HCT116 (cell line): ENCODE measurements around the gene CCDC9B.

Experiments used
- CEBPB ChIP-seq: IDR thresholded peaks from 2 replicates; pipeline ENCODE4 v1.6.1; 2012; ENCODE audit warnings: low read depth
- CTCF ChIP-seq, 3 experiments: fragments of 200-600 bp in 1 of 3; sonication (generic) in 1 of 3; IDR thresholded peaks in 2 of 3; conservative IDR thresholded peaks in 1 of 3; 2 replicates each; pipeline ENCODE4 v1.5.1; 2012 to 2017; ENCODE audit warnings: low read depth in 2 of 3, low read length in 2 of 3, antibody characterized with exemption in 1 of 3, borderline replicate concordance in 1 of 3, control low read depth in 1 of 3, mild to moderate bottlenecking in 1 of 3, mixed read lengths in 1 of 3, mixed run types in 1 of 3, moderate library complexity in 1 of 3; ENCODE audit not compliant: insufficient read depth in 1 of 3
- FOSL1 ChIP-seq: IDR thresholded peaks from 2 replicates; pipeline ENCODE4 v1.6.1; 2012; ENCODE audit warnings: low read depth
- MAX ChIP-seq: IDR thresholded peaks from 2 replicates; pipeline ENCODE4 v1.6.1; 2012
- POLR2A ChIP-seq: IDR thresholded peaks from 2 replicates; pipeline ENCODE4 v1.7.0; 2011; ENCODE audit warnings: borderline replicate concordance; ENCODE audit not compliant: insufficient read depth, insufficient read length; ENCODE audit errors: extremely low read depth
- POLR2AphosphoS5 ChIP-seq: IDR thresholded peaks from 2 replicates; pipeline ENCODE4 v1.6.1; 2011; ENCODE audit warnings: mild to moderate bottlenecking, low read depth, low read length, moderate library complexity
- RAD21 ChIP-seq: IDR thresholded peaks from 2 replicates; pipeline ENCODE4 v1.6.1; 2012; ENCODE audit warnings: low read depth, mild to moderate bottlenecking
- TCF7L2 ChIP-seq: IDR thresholded peaks from 2 replicates; pipeline ENCODE4 v1.7.0; 2011; ENCODE audit warnings: borderline replicate concordance, inconsistent platforms; ENCODE audit not compliant: insufficient read depth, insufficient read length; ENCODE audit errors: extremely low read depth
- ZNF274 ChIP-seq: fragments of 200-500 bp; sonication (Bioruptor generic); IDR thresholded peaks from 2 replicates; pipeline ENCODE4 v1.6.1; 2014; ENCODE audit warnings: mild to moderate bottlenecking, low read depth, low read length, inconsistent platforms

- TF ChIP-seq CTCF (IDR thresholded peaks at IDR 0.05 in 2 of 3, conservative IDR thresholded peaks at IDR 0.05 in 1 of 3; ENCODE audit: borderline replicate concordance in 1 of 3, insufficient read depth in 1 of 3, low read depth in 2 of 3, low read length in 2 of 3) (no peak), MAX (no peak), RAD21 (no peak), POLR2A (no peak), POLR2AphosphoS5 (no peak), CEBPB (no peak), ZNF274 (no peak), TCF7L2 (no peak), FOSL1 (no peak)
Observed at GRCh38 chr15:40327457-40327856, 13.3 kb downstream of the CCDC9B start.
